ENCODE measurements around the gene OXT.

OXT gene

DNA sequence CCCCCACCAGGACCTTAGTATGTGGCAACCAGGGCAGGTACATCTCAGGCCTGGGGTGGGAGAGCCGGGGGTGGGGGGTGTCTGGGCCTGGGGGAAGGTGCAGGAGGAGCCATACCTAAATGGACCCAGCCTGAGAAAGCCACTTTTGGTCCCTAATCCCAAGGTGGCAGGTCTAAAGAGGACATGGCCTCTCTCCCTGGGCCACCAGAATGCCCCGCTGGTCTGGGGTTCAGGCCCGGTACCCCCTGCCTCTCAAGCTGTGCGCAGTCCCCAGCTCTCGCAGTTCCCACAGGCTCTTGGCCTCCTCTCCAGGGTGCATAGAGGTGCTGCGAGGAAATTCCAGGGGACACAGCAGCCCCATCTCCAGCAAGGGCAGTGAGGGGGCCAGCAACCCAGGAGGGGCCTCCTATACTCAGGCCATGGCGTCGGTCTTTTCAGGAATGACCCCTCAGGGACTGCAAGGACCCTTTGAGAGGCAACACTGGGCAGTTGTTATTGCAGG lies 14.2 kb downstream of the OXT start:
- no peak for DNase-seq

DNA sequence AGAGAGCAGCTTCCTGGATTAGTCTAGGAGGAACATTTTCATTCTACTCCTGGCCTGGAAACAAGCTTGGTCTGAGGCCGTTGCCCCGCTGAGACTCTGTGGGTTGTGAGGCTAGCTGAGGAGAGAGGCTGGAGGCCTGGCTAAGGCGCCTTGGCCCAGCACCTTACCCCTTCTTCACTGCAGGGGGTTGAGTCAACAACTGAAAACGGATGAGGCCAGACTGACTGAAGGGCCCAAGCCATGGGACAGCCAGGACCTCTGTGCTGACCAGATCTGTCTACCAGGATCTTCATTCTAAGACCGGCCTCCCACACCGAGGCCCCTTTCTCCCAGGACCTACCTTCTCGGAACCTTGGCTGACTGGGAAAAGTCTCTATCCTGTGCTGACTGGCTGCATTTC lies 16.6 kb downstream of the OXT start:
- no peak for DNase-seq

DNA sequence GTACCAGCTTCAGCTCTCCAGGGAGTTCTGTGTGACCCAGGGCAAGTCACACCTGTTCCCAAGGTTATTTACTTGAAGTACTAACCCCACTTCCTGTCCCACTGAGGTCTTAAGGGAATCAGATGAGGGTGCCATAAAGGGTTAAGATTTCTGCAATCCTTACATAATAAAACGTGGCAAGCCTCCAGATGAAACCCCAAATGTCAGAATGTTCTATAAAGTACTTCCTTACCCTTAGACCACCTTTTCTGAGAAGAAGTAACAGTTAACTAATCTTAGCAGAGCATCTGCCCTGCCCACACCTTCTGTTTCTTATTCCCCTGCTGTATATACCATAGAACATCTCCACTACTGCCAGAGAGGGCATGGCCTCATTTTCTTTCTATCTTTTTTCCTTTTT lies 19.1 kb downstream of the OXT start:
- no peak for DNase-seq

DNA sequence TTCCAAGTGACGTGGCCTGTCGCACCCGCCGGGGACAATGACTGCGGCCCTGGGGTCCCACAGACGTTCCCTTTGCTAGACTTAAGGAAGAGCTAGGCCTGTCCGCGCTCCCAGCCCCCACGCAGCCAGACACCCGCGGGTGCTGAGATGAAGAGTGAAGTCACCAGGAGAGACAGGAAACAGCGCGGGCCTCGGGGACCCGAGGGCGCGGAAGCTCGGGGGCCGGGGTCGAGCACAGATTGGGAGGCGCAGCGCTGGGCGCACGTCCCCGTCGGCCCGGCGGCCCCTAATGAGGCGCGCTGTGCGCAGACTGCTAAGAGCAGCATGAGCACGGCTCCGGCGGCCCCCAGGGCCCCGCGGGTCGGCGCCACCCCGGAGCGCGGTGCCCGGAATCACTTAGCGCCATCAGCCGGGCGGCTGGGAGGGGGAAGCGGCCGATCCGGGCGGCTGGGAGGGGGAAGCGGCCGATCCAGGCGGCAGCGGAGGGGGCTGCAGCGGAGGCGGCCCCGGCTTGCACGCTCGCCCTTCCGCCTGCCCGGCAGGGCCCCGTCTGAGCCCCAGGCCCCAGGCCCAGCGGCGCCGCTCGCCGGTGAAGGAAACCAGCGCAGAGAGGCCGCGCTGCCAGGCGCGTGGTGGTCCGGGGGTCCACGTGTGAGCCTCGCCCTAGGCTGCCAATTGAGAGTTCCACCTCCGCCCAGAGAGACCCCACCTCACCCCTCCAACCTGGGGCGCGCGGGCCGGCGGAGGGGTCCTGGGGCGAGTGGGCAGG lies 21.4 kb downstream of the OXT start:
- peak; percentile 41 to 63 (median 55) for DNase-seq

DNA sequence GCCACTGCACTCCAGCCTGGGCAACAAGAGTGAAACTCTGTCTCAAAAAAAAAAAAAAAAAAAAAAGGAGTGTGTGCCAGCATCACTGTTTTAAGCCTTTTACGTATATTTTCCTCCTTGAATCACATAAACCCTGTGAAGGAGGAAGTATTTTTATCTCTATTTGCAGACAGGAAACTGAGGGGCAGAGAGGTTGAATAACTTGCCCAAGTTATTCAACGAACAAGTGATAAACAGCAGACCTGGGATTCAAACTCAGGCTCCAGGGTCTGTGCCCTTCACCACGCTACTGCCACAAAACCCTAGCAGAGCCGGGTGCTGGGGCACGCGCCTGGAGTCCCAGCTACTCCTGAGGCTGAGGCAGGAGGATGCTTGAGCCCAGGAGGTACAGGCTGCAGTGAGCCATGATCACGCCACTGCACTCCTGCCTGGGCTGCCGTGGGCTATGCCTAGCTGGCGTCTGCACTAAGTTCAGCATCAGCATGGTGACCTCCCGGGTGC lies 22.5 kb downstream of the OXT start:
- peak in 1 of 3 donors; percentile 32 for DNase-seq

DNA sequence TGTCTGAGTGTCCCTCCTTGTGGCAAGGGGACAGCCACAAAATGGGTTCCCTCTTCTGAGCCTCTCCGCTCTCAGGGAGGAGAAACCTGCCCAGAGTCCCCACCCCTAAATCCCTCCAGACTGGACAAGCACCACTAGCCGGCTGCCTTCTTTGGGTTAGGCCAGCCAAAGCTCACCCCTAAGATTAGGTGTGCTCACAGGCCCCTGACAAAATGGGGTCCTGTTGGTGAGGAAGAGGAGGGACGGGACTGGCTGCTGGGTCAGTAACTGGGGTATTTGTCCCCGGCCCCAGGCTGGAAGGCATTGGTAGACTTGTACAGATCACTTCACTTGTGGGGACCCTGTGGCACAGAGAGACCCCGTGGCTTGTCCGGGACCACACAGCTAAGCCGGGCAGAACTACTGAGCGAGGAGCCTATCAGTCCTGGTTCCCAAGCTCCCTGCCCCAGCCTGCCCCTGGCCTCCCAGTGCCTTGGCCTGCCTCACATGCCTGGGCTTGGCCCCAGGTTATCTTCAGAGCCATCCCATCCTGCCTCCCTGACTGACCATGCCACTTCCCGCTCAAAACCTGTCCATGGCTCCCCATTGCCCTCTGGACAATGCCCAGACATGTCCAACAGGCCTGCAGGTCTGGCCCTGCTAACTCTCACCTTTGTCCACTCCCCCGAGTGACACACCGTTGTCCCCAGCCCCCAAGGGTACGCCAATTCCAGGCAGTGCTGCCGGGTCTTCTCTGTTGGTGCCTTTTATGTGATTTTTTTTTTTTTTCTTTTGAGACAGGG lies 23.6 kb downstream of the OXT start:
- no peak for DNase-seq

DNA sequence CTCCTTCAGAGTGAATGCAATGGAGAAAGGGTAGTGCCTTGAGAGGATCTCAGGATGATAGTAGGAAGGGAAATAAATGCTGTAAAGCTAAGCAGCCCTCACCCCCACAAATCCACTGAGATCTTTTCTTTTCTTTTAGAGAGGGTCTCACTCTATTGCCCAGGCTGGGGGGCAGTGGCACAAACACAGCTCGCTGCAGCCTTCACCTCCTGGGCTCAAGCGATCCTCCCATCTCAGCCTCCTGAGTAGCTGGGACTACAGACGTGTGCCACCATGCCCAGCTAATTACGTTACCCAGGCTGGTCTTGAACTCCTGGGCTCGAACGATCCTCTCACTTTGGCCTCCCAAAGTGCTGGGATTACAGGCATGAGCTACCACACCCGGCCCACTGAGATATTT lies 29.1 kb downstream of the OXT start:
- no peak for DNase-seq

DNA sequence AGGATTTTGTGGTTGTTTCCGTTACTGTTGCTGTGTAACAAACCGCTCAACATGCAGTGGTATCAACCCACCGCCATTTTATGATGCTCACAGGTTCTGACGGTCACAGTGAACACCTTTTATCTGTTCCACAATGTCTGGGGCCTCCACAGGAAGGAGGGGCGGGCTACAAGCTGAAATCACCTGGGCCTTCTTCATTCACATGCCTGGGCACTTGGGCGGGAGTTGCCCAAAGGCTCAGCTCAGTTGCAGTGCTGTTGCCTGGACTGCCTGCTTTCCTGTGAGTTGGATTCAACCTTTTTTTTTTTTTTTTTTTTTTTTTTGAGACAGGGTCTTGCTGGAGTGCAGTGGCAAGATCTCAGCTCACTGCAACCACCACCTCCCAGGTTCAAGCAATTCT lies 29.8 kb downstream of the OXT start:
- DNase-seq = no peak

DNA sequence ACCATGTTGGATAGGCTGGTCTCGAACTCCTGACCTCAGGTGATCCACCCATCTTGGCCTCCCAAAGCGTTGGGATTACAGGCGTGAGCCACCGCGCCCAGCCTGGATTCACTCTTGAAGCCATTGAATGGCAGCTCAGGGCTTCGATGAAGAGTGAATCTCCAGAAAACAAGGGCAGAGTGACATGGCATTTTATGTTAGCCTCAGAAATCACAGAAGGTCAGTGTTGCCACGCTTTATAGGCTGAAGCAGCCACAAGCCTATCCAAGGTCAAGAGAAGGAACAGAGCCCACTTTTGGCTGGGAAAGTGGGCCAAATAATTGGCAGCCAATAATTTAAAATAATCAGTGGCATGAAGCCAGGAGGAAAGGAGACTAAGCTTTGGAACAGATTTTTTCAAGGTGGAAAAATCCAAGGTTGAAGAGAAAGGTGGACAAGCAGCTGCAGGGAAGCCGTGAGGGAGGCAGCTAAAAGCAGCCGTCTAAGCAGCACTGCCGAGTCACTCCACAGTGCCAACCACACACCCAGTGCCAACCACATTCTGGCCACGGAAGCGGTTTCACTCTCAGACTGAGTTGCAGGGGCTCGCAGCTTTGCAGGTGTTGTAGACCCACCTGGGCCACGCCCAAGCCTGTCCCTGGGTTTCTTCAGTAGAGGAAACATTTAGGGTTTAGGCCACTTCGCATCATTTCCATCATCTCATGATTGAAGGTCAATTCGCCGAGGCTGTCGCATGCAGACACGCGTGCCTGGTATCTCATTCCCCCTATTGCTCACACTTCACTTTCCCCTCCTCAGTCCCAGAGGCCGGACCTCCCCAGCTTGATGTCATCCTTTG lies 30.5 kb downstream of the OXT start:
- DNase-seq = no peak

DNA sequence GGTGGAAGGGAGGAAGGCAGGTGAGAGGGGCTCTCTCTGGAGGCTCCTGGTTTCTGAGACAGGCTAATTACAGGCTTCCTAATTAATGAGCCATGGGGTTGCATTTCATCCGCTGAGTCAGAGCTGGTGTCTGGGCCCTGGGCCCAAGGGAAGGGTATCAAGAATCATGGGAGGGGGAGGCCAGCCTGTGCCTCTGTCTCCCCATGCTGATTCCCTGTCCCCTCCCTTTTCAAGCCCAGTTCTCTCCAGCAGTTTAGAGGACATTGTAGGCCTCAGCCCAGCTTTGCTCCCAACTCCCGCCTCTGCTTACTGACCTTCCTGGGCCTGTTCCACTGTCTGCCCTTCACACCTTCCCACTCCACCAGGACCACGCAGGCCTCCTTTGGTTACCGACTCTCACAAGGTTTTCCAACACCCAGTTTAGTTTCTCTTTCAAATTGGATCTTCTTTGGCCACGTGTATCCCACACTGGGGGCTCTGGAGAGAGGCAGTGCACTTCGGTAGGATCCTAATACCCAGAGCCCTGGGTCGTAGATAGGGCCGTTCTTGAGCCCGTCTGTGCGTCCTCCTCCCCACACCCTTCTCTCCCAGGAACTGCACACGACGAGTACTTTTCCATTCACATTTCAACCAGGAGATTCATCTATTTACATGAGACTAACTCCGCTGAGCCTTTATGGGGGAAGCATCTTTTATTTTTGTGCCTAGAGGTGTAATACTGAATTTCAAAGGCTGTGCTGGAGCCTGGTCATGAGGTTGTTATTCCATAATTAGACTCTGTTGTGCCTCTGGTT lies 31.4 kb downstream of the OXT start:
- DNase-seq = no peak

DNA sequence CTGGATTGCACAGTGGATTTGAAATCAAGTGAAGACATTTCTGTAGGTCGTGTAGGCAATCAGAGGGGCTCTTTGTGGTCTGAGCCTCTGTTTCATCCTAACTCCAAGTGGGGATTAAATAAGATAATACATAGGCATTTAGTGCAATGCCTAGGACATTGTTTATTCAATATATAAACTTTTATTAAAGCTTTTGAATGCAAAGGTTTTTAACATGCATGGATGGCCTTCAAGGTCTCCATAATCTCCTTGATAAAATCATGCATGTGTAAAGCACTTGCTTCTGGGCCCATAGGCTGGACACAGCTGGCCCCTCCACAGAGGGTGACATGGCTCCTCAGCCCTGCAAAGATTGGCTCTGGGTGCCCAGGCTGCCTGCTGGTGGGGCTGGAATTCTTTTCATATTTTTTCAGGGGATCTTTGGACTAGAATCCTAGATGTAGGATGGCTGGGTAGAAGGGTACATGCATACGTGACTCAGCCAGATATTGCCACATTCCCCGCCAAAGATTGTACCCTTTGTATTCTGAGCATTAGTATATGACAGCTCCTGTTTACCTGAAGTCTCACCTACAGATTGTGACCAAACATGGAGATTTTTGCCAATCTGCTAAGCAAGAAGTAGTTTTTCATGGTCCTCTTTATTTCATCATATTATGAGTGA lies 32.1 kb downstream of the OXT start:
- no peak for DNase-seq

DNA sequence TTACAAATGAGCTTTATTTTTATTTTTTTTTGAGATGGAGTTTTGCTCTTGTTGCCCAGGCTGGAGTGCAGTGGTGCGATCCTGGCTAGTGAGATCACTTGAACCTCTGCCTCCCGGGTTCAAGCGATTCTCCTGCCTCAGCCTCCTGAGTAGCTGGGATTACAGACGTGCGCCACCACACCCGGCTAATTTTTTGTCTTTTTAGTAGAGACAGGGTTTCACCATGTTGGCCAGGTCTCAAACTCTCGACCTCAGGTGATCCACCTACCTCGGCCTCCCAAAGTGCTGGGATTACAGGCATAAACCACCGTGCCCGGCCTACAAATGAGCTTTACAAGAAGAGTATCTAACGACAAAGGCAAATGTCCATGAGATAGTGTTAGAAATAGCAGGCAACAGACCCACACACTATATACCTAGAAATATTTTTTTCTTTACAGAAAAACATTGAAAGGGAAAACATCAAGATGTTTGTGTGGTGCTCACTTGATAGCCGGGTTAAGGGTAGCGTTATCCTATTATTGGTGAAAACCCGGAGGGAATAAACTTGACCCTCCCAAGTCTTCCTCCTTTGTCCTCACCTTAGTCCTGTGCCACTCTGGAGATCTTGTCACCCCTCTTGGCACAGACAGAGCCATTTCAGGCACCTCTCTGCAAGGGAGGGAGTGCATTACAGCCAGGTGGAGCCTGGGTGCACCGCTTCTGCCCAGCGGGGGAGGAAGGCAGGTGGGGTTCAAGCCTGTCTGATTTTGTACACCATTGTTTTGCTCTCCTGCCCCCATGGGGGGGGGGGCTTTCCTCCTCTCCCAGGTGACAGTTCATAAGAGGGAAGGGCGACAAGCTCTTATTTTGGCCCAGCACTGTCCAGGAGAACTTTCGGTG lies 34.1 kb downstream of the OXT start:
- no peak for DNase-seq

DNA sequence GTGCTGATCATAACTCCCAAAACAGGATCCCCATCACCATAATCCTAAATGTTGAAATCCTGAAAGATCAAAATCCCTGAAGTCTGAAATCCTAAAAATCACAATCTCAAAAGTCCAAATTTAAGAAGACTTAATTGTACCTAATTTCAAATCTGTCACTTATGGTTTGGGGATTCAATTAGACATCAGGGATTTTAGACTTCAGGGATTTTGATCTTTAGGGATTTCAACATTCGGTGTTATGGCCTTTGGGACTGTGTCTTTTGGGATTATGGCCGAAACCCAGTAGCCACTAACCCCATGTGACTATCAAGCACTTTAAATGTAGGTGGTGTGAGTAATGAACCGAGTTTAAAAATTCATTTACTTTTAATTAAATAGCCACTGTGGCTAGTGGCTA lies 34.8 kb downstream of the OXT start:
- no peak for DNase-seq

DNA sequence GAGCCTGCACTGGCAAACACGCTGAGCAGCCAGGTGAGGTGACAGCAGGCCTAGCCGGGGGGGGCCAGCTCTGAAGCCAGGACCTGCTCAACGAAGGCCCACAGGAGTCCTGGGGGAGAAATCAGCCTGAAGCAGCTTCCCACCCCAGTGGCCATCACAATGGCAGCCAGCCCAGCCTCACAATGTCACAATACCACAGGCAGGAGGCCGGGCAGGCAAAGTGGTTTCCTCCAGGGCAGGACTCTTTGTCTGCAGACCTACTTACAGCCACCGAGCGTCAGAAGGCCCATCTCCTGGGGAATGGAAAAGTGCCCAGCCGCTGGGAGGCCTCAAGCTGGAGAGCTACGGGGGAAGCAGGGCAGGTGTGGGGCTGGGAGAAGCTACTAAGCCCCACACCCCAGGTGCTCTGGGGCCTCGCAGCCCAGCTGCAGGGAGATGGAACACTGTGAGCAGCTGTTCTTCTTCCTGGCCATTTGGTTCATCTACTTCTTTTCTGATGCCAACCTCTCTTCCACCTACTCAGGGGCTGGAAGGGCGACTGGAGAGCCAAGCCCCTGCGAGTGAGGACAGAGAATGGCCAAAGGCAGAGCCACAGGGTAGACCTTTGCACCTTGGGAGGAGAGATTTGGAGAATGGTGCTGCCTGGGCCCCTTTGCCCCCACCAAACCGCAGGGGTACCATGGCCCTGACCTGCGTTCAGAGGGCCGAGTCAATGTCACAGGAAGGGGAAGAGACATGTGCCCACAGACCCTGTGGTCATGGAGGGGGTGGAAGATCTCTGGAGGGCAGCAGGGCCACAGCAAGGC lies 35.4 kb downstream of the OXT start:
- no peak for DNase-seq

DNA sequence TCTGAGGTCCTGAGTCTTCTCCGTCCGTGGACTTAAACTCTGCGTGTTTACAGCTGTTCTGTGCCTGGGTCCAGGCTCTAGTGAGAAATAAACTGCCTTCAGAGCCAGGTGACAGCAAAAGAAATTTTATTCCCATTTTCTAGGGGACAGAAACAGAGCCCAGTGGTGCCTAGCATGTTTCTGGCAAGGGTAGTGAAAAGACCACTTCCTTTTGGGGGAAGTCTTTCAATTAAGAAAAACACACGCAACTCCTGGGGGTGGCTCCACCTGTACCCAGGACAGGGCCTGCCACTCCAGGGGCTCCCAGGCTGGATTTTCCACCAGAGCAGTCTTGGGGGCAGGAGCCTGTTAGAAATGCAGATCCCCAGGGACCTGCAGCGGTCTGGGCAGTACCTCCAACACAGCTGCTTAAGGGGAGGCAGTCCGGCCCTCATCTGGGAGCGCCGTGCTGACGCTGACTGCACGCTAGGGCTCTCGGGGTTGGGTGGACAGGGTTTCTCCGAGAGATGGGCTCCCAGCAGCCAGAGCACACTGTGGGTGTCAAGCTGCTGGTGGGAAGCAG lies 36.1 kb downstream of the OXT start:
- DNase-seq = no peak

DNA sequence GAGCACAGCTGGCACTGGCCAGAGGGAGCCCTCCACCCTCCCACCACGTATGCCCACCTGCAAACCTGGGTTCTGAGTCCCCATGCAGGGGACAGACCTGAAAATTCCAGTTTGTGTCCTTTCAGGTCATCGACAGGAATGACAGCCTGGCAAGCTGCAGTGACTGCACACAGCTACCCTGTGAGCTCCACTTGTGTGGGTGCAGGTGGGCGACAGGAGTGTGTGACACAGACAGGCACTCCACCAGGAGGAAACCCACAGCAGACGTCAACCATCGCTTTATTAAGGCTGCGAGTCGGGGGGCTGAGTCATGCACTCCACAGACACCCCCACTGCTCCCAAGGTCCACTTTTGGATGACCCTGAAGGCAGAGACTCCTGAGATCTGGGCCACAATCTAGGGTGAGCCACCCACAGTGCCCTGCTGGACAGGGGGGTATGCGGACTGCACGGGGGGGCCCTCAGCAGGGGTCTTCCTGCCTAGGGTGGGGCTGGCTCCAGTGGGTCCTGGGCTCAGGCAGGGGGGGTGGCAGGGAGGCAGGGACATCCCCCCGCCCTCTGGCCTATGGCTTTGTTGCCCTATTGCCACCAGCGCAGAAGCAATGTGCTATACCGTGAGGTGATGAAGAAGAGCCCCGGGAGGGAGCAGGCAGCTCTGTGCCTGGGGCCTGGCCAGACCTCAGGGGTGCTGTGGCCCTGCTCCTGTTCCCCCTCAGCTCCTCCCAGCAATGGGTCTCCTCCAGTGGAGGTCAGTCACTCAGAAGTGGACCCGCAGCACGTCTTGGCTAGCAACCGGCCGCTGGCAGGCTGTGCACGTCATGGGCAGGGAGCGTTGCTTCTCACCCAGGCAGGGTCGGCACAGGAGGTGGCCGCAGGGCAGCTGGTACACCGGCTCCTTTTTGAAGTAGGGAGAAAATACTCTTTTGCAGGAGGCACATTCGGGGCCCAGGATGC lies 38.2 kb downstream of the OXT start:
- no peak for DNase-seq

DNA sequence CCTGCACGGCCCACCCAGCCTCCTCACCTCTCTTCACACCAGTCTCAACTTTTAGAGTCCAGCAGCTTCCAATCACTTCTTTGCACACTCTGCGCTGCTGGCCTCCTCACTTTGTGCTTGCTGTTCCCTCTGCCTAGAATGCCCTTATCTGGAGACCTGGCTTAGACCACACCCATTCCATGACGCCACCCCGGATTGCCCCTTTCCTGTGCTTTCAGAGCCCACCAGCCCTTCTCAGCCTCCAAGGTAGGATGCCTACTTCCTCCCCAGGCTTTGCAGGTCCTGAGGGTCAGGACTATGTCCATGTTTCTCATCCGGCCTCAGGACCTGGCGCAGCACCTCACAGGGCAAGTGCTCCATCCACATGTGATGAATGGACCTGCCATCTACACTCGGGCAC lies 40.1 kb downstream of the OXT start:
- DNase-seq = no peak

DNA sequence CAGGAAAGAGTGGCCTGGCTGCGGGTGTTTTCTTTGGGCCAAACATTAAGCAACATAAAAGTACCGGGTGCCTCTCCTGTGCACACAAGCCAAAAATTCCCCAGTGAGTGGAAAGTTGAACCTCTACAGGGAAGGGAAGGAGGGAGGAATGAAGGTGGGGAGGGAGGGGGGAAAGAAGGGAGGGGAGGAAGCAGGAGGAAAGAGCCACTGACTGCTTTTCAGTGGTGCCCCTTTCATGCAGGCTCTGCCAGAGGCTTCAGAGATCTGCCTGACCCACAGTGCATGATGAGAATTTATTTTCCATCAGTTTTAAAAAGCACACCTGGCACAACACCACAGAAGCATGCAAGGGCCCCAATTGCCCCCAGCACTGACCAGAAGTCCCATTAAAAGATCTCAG lies 40.6 kb downstream of the OXT start:
- DNase-seq = no peak

Data from suppressor macrophage treated with lipopolysaccharide for 1 hour (primary cell).